Mononuclear cell (primary cell): Measurements from ENCODE around the gene FAM83G. TPM values are rescaled to one million over a fixed set of nuclear protein-coding genes. Genes with fewer than 3 reads are reported as not detected.
"Not testable (repeated sequence)": the region's sequence is repeated elsewhere in the genome, so short reads cannot be mapped to it uniquely, and the experiment has no call there.

Source experiments
- H3K27me3 ChIP-seq: 2 replicates; pipeline ENCODE4 v1.6.0; 2011; ENCODE audit warnings: low read length, control low read depth; ENCODE audit not compliant: insufficient read depth
- H3K4me1 ChIP-seq: 2 replicates; pipeline ENCODE4 v1.5.1; 2011; ENCODE audit warnings: mild to moderate bottlenecking, low read length, control low read depth; ENCODE audit not compliant: insufficient read depth
- H3K4me3 ChIP-seq: 2 replicates; pipeline ENCODE4 v1.5.1; 2011; ENCODE audit warnings: mild to moderate bottlenecking, low read length, moderate library complexity
- H3K9me3 ChIP-seq: 2 replicates; pipeline ENCODE4 v1.5.1; 2011; ENCODE audit warnings: low read depth, mild to moderate bottlenecking, control low read depth, low read length
- total RNA-seq: library from RNA; depleted of rRNA; stranded (reverse); fragments of >200 nt; gene quantifications from one replicate; pipeline ENCODE4 v1.2.3, GENCODE V29; 2012

Gene FAM83G
- total RNA-seq, 1 donor, result 3.0 TPM

- H3K9me3 ChIP-seq, result no peaks in the 10 kb centered on the region
- no peaks in the 10 kb centered on the region for H3K27me3 ChIP-seq
- H3K4me3 ChIP-seq, result no peak overlapping the region
- H3K4me1 ChIP-seq, result peaks cover 10% of the 10 kb centered on the region
These were observed 53.3 kb downstream of the FAM83G start for GRCh38 chr17:18950944-18951905.

DNA sequence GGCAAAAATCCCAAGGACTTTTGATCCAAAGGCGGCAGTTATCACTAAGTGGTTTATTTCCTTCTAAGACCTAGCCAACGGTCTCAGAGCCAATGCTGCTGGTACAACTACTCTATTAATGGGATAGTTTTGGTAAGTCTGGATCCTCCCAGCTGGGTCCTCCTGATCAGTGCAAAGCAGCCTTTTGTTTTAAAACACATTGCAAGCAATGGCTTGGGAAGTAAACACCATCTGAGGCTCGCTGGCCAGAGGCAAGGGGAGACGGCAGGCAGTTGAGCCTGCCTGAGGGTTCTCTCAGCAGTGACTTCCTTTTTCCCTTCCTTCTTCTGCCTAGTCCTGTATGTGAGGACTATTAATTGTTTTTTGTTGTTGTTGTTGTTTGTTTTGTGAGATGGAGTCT lies 54.2 kb downstream of the FAM83G start:
- no peaks in the 10 kb centered on the region for H3K27me3 ChIP-seq
- H3K4me3 ChIP-seq, result no peak overlapping the region
- peaks cover 7% of the 10 kb centered on the region for H3K4me1 ChIP-seq
- H3K9me3 ChIP-seq, result no peaks in the 10 kb centered on the region

GRCh38 chr17:18949566-18949965 lies 55.0 kb downstream of the FAM83G start:
- Histone ChIP-seq H3K27me3 (no peaks in the 10 kb centered on the region), H3K9me3 (no peaks in the 10 kb centered on the region), H3K4me1 (no peaks in the 10 kb centered on the region), H3K4me3 (no peak overlapping the region)

DNA sequence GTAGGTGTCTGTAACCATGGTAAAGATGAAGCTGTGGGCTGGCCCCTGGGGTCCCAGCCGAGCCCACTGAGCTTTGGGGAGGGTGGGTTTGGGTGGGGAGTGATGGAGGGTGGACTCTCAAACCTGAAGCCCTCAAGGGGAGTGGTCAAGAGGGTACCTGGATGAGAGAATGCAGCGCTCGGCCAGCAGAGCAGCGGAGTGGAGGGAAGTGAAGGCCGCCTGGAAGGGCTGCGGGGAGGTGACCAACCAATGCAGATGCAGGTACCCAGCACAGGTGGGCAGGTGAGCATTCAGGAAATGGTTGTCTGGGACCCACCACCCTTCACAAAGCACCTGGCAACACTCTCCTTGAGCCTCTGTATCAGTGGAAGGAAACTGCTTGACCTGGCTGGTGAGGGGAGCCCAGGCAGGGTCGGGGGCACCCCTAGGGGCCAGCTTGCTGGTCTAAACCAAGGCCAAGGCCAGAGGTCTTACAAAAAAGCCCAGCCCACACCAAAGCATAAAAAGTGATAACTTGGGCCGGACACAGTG lies 56.0 kb downstream of the FAM83G start:
- Histone ChIP-seq H3K27me3 (no peaks in the 10 kb centered on the region), H3K4me3 (no peak overlapping the region), H3K9me3 (no peaks in the 10 kb centered on the region), H3K4me1 (no peaks in the 10 kb centered on the region)

DNA sequence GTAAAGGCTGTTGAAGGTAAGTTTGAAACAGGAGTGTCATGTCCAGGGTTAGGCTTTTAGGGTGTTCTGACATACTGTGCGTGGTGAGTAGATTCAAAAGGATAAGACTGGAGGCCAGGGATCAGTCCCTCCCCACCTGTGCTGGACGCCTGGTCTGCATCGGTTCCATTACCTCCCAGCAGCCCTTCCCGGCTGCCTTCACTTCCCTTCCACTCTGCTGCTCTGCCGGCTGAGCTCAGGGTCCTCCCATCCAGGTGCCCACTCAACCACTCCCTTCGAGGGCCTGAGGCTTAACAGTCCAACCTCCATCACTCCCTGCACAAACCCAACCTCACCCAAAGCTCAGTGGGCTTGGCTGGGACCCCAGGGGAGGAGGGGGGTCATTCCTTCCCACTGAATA lies 56.7 kb downstream of the FAM83G start:
- no peaks in the 10 kb centered on the region for H3K4me1 ChIP-seq
- H3K4me3 ChIP-seq, result no peak overlapping the region
- no peaks in the 10 kb centered on the region for H3K27me3 ChIP-seq
- H3K9me3 ChIP-seq, result no peaks in the 10 kb centered on the region

DNA sequence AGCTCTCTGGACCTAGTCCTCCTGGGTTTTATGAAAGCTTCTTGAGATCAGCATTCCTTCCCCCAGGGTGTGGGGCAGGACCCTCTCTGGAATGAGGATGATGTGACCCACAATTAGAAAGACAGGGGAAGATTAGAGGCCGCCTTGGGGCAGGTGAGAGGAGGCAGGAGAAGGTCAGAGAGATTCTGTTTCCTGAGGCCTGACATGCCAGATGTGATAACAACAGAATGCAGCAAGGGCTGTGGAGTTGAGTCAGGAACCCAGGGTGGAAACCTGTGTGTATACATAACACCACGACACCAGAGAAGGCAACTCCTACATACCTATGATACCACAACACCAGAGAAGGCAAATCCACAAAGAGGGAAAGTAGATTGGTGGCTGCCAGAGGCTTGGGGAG lies 58.0 kb downstream of the FAM83G start:
- Histone ChIP-seq H3K4me3 (no peak overlapping the region), H3K9me3 (no peaks in the 10 kb centered on the region), H3K4me1 (no peaks in the 10 kb centered on the region), H3K27me3 (no peaks in the 10 kb centered on the region)

DNA sequence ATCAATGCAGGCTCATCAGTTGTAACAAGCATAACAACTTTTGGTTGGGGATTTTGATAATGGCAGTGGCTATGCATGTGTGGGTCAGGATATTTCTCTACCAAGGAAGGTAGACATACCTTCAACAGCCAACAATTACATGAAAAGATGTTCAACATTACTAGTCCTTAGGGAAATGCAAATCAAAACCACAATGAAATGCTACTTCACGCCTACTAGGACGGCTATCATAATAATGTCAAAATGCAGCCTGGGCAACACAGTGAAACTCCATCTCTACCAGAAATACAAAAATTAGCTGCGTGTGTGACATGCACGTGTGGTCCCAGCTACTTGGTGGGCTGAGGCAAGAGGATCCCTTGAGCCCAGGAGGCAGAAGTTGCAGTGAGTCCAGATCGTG lies 59.9 kb downstream of the FAM83G start:
- no peaks in the 10 kb centered on the region for H3K4me1 ChIP-seq
- no peak overlapping the region for H3K4me3 ChIP-seq
- H3K9me3 ChIP-seq, result no peaks in the 10 kb centered on the region
- H3K27me3 ChIP-seq, result no peaks in the 10 kb centered on the region

GRCh38 chr17:18938692-18939023 lies 65.9 kb downstream of the FAM83G start:
- H3K27me3 ChIP-seq, result no peaks in the 10 kb centered on the region
- peaks cover under 1% of the 10 kb centered on the region for H3K4me1 ChIP-seq
- H3K4me3 ChIP-seq, result no peak overlapping the region
- H3K9me3 ChIP-seq, result no peaks in the 10 kb centered on the region

- Histone ChIP-seq H3K4me3 (no peak overlapping the region), H3K27me3 (no peaks in the 10 kb centered on the region), H3K9me3 (no peaks in the 10 kb centered on the region), H3K4me1 (peaks cover 5% of the 10 kb centered on the region)
These were observed 66.4 kb downstream of the FAM83G start for GRCh38 chr17:18937981-18938691.

DNA sequence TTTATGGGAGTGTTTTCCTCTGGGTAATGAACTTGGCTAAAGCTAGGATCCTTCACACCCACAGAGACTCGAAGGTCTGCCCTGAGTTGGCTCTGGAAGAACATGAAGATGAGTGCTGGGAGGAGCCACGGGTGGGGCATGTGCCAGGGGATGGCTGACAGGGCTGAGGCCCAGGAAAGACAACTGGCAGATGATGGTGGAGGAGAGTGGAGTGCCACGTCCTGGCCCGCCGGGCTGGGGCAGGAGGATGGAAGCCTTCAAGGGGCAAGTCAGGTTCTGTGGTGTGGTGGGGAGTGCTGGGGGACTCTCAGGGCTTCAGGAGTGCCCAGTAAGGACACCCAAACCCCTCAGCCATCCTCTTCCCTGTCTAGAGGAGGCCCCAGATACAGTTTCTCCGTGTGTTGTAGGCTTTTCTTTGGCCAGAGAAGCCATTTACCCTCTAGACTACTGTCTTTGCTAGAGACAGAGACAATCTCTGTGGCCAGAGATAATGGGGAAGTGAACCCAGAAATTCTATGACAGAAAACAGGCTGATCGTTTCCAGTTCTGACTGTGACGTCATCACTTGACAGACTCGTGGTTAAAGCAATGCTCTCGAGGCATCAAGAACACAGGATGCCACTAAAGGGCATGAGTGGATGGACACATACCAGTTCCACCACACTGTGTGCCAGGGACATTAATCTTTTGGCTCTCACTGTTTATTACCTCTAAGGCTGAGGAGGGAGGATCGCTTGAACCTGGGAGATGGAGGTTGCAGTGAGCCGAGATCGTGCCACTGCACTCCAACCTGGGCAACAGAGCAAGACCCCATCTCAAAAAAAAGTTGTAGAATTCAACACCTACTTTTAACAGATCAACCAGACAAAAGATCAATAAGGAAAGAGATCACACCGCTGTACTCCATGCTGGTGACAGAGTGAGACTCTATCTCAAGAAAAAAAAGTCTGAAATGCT lies 71.2 kb downstream of the FAM83G start:
- H3K4me3 ChIP-seq, result no peak overlapping the region
- no peaks in the 10 kb centered on the region for H3K27me3 ChIP-seq
- no peaks in the 10 kb centered on the region for H3K9me3 ChIP-seq
- H3K4me1 ChIP-seq, result peaks cover 15% of the 10 kb centered on the region

- H3K4me3 ChIP-seq, result no peak overlapping the region
- H3K27me3 ChIP-seq, result no peaks in the 10 kb centered on the region
- no peaks in the 10 kb centered on the region for H3K9me3 ChIP-seq
- H3K4me1 ChIP-seq, result peaks cover 15% of the 10 kb centered on the region
These were observed 72.1 kb downstream of the FAM83G start for GRCh38 chr17:18932360-18933055.

- Histone ChIP-seq H3K9me3 (no peaks in the 10 kb centered on the region), H3K27me3 (no peaks in the 10 kb centered on the region), H3K4me1 (peaks cover 28% of the 10 kb centered on the region), H3K4me3 (no peak overlapping the region)
These were observed 75.9 kb downstream of the FAM83G start for GRCh38 chr17:18928628-18929125.

- Histone ChIP-seq H3K4me1 (peaks cover 28% of the 10 kb centered on the region), H3K27me3 (no peaks in the 10 kb centered on the region), H3K4me3 (no peak overlapping the region), H3K9me3 (no peaks in the 10 kb centered on the region)
These were observed 79.4 kb downstream of the FAM83G start for GRCh38 chr17:18925187-18925586.

GRCh38 chr17:18922596-18922995 lies 82.0 kb downstream of the FAM83G start:
- H3K4me3 ChIP-seq, H3K9me3 ChIP-seq, H3K27me3 ChIP-seq: not testable (repeated sequence)
- H3K4me1 ChIP-seq, result peaks cover 28% of the 10 kb centered on the region
